ENCODE measurements around the gene ZNF385B. TPM values are rescaled to one million over a fixed set of nuclear protein-coding genes. Genes with fewer than 3 reads are reported as not detected.

The ZNF385B gene
- total and polyA plus RNA-seq, 10 of the 15 experiments (the other 5 are each of a cell fraction or from before 2014, with no cell fraction given) = not detected

DNA sequence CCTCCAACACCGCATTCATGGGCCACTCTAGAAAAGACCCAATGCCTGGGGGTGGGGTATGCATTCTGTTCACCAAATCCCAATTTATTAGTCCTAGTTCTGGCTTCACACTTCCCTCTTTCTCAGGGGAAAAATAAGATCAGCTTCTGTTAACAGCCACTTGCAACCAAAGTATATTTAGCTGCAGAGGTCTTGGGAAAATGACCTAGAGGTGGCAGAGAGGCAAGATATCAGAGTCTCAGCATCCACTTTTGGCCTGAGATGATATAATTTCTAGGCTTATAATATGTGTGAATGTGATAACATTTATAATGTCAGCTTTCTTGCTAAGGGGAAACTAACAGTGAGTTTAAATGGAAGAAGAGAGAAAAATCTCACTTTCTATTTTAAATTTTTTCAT lies 89.1 kb downstream of the ZNF385B start:
- CTCF ChIA-PET = no interaction called here
- SMC1A ChIA-PET (ENCODE audit: uncharacterized antibody, unreplicated experiment) = no interaction called here
- H4K20me1 ChIP-seq (ENCODE audit: control insufficient read depth, insufficient read depth) = no peaks in the 10 kb centered on the region
- POLR2A ChIA-PET = no interaction called here
- WGBS (ENCODE audit: insufficient coverage, insufficient replicate concordance, low lambda C conversion rate, missing lambda C conversion rate) = 40% methylated on average over 1 of the region's 1 CpG
- no peak overlapping the region for H3K4me2 ChIP-seq (ENCODE audit: control insufficient read depth, insufficient read depth)
- BruUV-seq (replicated peaks) = no TSS peak
- FAIRE-seq (no peak), DNase-seq (ENCODE audit: low read depth, low spot score) (no peak), ATAC-seq (no peak)
- in situ Hi-C loops (cut with MboI) = loop anchor here (25.0 kb wide), 2 partner anchors 560 to 1010 kb away; no protein-coding TSS in a partner anchor
- no peaks in the 10 kb centered on the region for H3K79me2 ChIP-seq (ENCODE audit: control insufficient read depth, insufficient read depth, low read length)
- intact Hi-C loops (cut with micrococcal nuclease; ENCODE audit: unreplicated experiment) = no loop called here
- RAD21 ChIA-PET (ENCODE audit: unreplicated experiment) = no interaction called here
- H3K27ac ChIP-seq (ENCODE audit: control insufficient read depth, insufficient read depth) = no peak overlapping the region
- TF ChIP-seq MYB (IDR thresholded peaks at IDR 0.05; ENCODE audit: borderline replicate concordance, low read depth, low read length) (no peak), NBN (IDR thresholded peaks at IDR 0.05) (no peak), NR2C2 (IDR thresholded peaks at IDR 0.05; ENCODE audit: borderline replicate concordance, control insufficient read depth, insufficient read length, low read depth) (no peak), IKZF1 (conservative IDR thresholded peaks at IDR 0.05) (no peak), SREBF1 (IDR thresholded peaks at IDR 0.05; ENCODE audit: low read length) (no peak), HDGF (IDR thresholded peaks at IDR 0.05) (no peak), KLF5 (IDR thresholded peaks at IDR 0.05; ENCODE audit: partially characterized antibody) (no peak), CBX3 (IDR thresholded peaks at IDR 0.05; ENCODE audit: borderline replicate concordance, low read depth) (no peak), CEBPB (IDR thresholded peaks at IDR 0.05; ENCODE audit: borderline replicate concordance in 1 of 2, low read depth in 2 of 2, low read length in 2 of 2) (no peak), ZNF24 (IDR thresholded peaks at IDR 0.05) (no peak), JUNB (IDR thresholded peaks at IDR 0.05) (no peak), JUND (IDR thresholded peaks at IDR 0.05; ENCODE audit: low read depth, low read length) (no peak), ZBTB40 (IDR thresholded peaks at IDR 0.05; ENCODE audit: borderline replicate concordance) (no peak)
- TF ChIP-seq, protein P1, sequence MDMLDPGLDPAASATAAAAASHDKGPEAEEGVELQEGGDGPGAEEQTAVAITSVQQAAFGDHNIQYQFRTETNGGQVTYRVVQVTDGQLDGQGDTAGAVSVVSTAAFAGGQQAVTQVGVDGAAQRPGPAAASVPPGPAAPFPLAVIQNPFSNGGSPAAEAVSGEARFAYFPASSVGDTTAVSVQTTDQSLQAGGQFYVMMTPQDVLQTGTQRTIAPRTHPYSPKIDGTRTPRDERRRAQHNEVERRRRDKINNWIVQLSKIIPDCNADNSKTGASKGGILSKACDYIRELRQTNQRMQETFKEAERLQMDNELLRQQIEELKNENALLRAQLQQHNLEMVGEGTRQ (IDR thresholded peaks at IDR 0.05; ENCODE audit: borderline replicate concordance, low read depth, low read length) = no peak
- TF ChIP-seq, protein P2, sequence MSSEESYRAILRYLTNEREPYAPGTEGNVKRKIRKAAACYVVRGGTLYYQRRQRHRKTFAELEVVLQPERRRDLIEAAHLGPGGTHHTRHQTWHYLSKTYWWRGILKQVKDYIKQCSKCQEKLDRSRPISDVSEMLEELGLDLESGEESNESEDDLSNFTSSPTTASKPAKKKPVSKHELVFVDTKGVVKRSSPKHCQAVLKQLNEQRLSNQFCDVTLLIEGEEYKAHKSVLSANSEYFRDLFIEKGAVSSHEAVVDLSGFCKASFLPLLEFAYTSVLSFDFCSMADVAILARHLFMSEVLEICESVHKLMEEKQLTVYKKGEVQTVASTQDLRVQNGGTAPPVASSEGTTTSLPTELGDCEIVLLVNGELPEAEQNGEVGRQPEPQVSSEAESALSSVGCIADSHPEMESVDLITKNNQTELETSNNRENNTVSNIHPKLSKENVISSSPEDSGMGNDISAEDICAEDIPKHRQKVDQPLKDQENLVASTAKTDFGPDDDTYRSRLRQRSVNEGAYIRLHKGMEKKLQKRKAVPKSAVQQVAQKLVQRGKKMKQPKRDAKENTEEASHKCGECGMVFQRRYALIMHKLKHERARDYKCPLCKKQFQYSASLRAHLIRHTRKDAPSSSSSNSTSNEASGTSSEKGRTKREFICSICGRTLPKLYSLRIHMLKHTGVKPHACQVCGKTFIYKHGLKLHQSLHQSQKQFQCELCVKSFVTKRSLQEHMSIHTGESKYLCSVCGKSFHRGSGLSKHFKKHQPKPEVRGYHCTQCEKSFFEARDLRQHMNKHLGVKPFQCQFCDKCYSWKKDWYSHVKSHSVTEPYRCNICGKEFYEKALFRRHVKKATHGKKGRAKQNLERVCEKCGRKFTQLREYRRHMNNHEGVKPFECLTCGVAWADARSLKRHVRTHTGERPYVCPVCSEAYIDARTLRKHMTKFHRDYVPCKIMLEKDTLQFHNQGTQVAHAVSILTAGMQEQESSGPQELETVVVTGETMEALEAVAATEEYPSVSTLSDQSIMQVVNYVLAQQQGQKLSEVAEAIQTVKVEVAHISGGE (CRISPR knock-in tag; IDR thresholded peaks at IDR 0.05) = no peak
- TF ChIP-seq, protein P3, sequence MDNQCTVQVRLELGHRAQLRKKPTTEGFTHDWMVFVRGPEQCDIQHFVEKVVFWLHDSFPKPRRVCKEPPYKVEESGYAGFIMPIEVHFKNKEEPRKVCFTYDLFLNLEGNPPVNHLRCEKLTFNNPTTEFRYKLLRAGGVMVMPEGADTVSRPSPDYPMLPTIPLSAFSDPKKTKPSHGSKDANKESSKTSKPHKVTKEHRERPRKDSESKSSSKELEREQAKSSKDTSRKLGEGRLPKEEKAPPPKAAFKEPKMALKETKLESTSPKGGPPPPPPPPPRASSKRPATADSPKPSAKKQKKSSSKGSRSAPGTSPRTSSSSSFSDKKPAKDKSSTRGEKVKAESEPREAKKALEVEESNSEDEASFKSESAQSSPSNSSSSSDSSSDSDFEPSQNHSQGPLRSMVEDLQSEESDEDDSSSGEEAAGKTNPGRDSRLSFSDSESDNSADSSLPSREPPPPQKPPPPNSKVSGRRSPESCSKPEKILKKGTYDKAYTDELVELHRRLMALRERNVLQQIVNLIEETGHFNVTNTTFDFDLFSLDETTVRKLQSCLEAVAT (IDR thresholded peaks at IDR 0.05) = no peak
- no peaks in the 10 kb centered on the region for H3K36me3 ChIP-seq (ENCODE audit: control insufficient read depth in 2 of 2, insufficient read depth in 2 of 2, low read length in 1 of 2)
- no peak overlapping the region for H3K4me3 ChIP-seq
- no peaks in the 10 kb centered on the region; a peak in 1 of 4 replicates for H3K27me3 ChIP-seq (replicated peaks in 1 of 2; ENCODE audit: control insufficient read depth in 2 of 2, insufficient read depth in 2 of 2, low read length in 1 of 2)
- no peak overlapping the region for H2AFZ ChIP-seq (ENCODE audit: control insufficient read depth, low read depth, low read length)
- H3K9me3 ChIP-seq (replicated peaks; ENCODE audit: control insufficient read depth, insufficient read depth, low read length) = no peaks in the 10 kb centered on the region
- no peak overlapping the region for H3K9ac ChIP-seq (ENCODE audit: control insufficient read depth, insufficient read depth, low read length)
- H3K4me1 ChIP-seq (ENCODE audit: control insufficient read depth, insufficient read depth, low read length) = no peaks in the 10 kb centered on the region
